ENCODE results near the gene STAMBP. TPM values are rescaled to one million over a fixed set of nuclear protein-coding genes. Genes with fewer than 3 reads are reported as not detected.

STAMBP gene
- total RNA-seq, 1 donor from 2014 or later, result 35.4 TPM

DNA sequence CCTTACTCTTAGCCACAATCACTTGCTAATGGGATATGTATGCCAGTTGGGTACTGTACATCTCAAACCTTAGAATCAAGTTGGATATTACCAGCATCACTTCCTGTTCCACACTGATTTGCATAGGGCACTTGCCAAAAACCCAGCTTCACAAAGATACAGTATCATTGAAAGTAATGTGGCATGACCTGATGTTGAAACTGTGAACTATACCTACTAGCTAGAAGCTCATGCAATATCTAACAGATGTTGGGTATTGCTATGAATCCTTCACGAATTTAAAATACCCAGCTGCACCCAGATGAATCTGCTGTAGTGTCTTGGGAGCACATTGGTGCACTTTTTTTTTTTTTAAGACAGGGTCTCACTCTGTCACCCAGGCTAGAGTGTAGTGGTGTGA, 6.5 kb upstream of the STAMBP start:
- Mint-ChIP-seq H3K36me3 (ENCODE audit: low read depth) (no peaks in the 10 kb centered on the region), H3K27me3 (no peaks in the 10 kb centered on the region), H3K9me3 (no peaks in the 10 kb centered on the region), H3K4me1 (peaks cover 24% of the 10 kb centered on the region), H3K4me3 (no peak overlapping the region), H3K27ac (peak overlapping the region; percentile 60)
- TF ChIP-seq, protein P1, sequence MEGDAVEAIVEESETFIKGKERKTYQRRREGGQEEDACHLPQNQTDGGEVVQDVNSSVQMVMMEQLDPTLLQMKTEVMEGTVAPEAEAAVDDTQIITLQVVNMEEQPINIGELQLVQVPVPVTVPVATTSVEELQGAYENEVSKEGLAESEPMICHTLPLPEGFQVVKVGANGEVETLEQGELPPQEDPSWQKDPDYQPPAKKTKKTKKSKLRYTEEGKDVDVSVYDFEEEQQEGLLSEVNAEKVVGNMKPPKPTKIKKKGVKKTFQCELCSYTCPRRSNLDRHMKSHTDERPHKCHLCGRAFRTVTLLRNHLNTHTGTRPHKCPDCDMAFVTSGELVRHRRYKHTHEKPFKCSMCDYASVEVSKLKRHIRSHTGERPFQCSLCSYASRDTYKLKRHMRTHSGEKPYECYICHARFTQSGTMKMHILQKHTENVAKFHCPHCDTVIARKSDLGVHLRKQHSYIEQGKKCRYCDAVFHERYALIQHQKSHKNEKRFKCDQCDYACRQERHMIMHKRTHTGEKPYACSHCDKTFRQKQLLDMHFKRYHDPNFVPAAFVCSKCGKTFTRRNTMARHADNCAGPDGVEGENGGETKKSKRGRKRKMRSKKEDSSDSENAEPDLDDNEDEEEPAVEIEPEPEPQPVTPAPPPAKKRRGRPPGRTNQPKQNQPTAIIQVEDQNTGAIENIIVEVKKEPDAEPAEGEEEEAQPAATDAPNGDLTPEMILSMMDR (IDR thresholded peaks at IDR 0.05), result no peak
- intact Hi-C loops (cut with micrococcal nuclease), result no loop called here
- ATAC-seq (ENCODE audit: low read depth), result peak; percentile 71
- no peak for DNase-seq
- ChIA-PET CTCF (interaction anchor here (1.3 to 7.4 kb wide), 7 partner anchors 166 to 512 kb away, joined by 3 to 114 read pairs (median 12); partner anchors contain the start of gene BOLA3), POLR2A (interaction anchor here (0.9 to 1.3 kb wide), 3 partner anchors 43 to 356 kb away, joined by 3 to 4 read pairs (median 3); partner anchors contain the start of genes DUSP11 and MOB1A)

DNA sequence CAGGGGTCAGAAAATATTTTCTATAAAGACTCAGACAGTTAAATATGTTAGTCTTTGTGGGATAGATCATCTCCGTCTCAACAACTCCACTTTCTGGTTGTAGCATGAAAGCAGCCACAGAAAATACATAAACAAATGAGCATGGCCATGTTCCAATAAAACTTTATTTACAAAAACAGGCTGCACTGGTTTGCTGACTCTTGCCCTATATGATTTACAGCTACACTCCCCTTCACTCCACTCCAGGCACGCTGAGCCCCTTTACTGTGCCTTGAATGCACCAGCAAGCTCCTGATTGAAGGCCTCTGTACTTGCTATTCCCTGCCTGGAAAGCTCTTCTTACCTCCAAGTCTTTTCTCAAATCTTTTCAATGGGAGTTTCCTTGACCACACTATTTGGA, 5.8 kb upstream of the STAMBP start:
- no peaks in the 10 kb centered on the region for H3K9me3 Mint-ChIP-seq
- no peak overlapping the region for H3K4me3 Mint-ChIP-seq
- CTCF ChIA-PET, result interaction anchor here (1.2 to 7.4 kb wide), 10 partner anchors 11 to 511 kb away, joined by 3 to 114 read pairs (median 11); partner anchors contain the start of gene BOLA3
- H3K27ac Mint-ChIP-seq, result peak overlapping the region; percentile 60
- H3K36me3 Mint-ChIP-seq (ENCODE audit: low read depth), result no peaks in the 10 kb centered on the region
- H3K4me1 Mint-ChIP-seq, result peaks cover 31% of the 10 kb centered on the region
- POLR2A ChIA-PET, result interaction anchor here (1.2 to 1.3 kb wide), 3 partner anchors 43 to 427 kb away, joined by 3 to 4 read pairs (median 3); partner anchors contain the start of genes DUSP11 and MOB1A
- no peak for ATAC-seq (ENCODE audit: low read depth)
- no peak for DNase-seq
- intact Hi-C loops (cut with micrococcal nuclease), result no loop called here
- H3K27me3 Mint-ChIP-seq, result no peaks in the 10 kb centered on the region
- TF ChIP-seq, protein P1 (IDR thresholded peaks at IDR 0.05), result no peak

DNA sequence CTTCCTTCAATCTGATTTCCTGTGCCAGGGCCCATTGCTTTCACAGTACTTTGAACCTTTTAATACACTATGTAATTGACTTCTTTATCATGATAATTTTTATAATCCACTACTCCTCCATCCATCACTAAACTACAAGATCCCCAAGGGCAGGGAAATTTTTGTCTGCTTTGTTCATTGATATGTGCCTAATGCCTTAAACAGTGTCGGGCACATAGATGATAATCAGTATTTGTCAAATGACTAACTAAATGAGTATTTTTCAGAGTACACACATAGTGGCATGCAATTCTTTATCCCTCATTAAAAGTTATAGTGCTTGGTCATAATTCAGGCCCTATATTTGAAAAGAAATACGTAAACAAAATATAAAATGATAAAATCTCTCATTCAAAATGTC, 5.3 kb upstream of the STAMBP start:
- intact Hi-C loops (cut with micrococcal nuclease), result no loop called here

DNA sequence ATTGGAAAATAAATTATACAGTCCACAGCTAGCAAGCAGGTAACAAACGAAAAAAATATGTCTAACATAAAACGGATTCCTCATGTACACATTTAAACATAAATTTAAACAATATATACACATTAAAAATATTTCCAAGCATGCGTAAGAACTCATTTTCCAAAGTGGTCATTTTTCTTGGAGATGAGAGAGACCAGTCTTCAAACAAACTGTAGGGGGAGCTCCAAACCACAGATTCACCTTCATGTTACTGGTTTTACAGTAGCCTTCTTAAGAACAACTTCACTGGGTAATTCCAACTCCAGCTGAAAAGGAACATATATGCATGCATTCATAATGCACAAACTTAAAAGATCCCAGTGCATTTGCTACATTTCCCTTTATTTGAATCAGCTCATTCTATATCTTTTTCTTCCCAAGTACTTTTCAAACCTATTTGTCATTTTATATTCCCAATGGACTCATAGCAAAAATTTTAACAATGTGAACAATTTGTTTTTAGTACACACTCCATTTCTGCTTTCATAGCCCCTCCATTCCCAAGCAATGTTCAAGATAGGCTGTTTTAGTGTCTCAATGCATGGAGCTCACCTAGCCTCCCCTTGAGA, 4.7 kb upstream of the STAMBP start:
- Mint-ChIP-seq H3K27me3 (no peaks in the 10 kb centered on the region), H3K4me3 (no peak overlapping the region), H3K9me3 (no peaks in the 10 kb centered on the region), H3K4me1 (peaks cover 40% of the 10 kb centered on the region), H3K36me3 (ENCODE audit: low read depth) (peaks cover 5% of the 10 kb centered on the region), H3K27ac (no peak overlapping the region)
- POLR2A ChIA-PET, result interaction anchor here (1.2 to 1.4 kb wide), 2 partner anchors 10 to 426 kb away, joined by 3 read pairs; no protein-coding TSS in a partner anchor
- TF ChIP-seq, protein P1 (IDR thresholded peaks at IDR 0.05), result peak; percentile 74
- intact Hi-C loops (cut with micrococcal nuclease), result loop anchor here (1.0 kb wide), 6 partner anchors 44 to 511 kb away; partner anchors contain the start of genes BOLA3 and DUSP11
- CTCF ChIA-PET, result interaction anchor here (0.8 to 7.4 kb wide), 25 partner anchors 10 to 766 kb away, joined by 3 to 114 read pairs (median 4); partner anchors contain the start of genes BOLA3 and MTHFD2
- no peak for ATAC-seq (ENCODE audit: low read depth)
- DNase-seq, result no peak

More for the DNA sequence above, 5.3 kb upstream of the STAMBP start:
- DNase-seq (no peak), ATAC-seq (ENCODE audit: low read depth) (no peak)
- H3K27me3 Mint-ChIP-seq, result no peaks in the 10 kb centered on the region
- no peaks in the 10 kb centered on the region for H3K36me3 Mint-ChIP-seq (ENCODE audit: low read depth)
- no peak overlapping the region for H3K27ac Mint-ChIP-seq
- TF ChIP-seq, protein P1 (IDR thresholded peaks at IDR 0.05), result no peak
- no peak overlapping the region for H3K4me3 Mint-ChIP-seq
- peaks cover 35% of the 10 kb centered on the region for H3K4me1 Mint-ChIP-seq
- ChIA-PET POLR2A (interaction anchor here (1.2 to 1.4 kb wide), 3 partner anchors 11 to 426 kb away, joined by 3 to 4 read pairs (median 3); partner anchors contain the start of gene MOB1A), CTCF (interaction anchor here (0.8 to 7.4 kb wide), 22 partner anchors 10 to 766 kb away, joined by 3 to 114 read pairs (median 4); partner anchors contain the start of genes BOLA3 and MTHFD2)
- no peaks in the 10 kb centered on the region for H3K9me3 Mint-ChIP-seq

DNA sequence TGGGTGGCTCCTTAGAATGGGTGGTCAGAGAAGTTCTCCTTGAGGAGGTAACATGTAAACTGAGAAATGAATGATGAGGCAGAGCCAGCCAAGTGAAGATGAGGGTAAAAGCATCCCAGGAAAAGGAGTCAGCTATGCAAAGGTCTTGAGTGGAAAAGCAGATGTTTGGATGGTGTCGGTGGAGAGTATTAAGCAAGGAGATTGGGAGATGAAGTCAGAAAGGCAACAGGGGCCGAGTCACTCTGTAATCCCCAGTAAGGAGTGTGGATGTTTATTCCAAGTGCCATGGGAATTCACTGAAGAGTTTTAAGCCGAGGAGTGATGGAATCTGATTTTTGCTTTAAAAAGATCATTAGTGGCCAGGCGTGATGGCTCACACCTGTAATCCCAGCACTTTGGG, 3.4 kb upstream of the STAMBP start:
- no peak overlapping the region for H3K4me3 Mint-ChIP-seq
- POLR2A ChIA-PET, result interaction anchor here (0.7 kb wide), 1 partner anchor 162 kb away, joined by 4 read pairs; no protein-coding TSS in a partner anchor
- peaks cover 52% of the 10 kb centered on the region for H3K4me1 Mint-ChIP-seq
- no peak for ATAC-seq (ENCODE audit: low read depth)
- no peaks in the 10 kb centered on the region for H3K9me3 Mint-ChIP-seq
- H3K36me3 Mint-ChIP-seq (ENCODE audit: low read depth), result peaks cover 10% of the 10 kb centered on the region
- intact Hi-C loops (cut with micrococcal nuclease), result no loop called here
- no peak for DNase-seq
- CTCF ChIA-PET, result interaction anchor here (1.4 to 7.4 kb wide), 8 partner anchors 8 to 762 kb away, joined by 3 to 114 read pairs (median 8); partner anchors contain the start of gene BOLA3
- TF ChIP-seq, protein P1 (IDR thresholded peaks at IDR 0.05), result no peak
- no peaks in the 10 kb centered on the region for H3K27me3 Mint-ChIP-seq
- no peak overlapping the region for H3K27ac Mint-ChIP-seq
